ENCODE measurements around the gene SLA2.

SLA2 gene

DNA sequence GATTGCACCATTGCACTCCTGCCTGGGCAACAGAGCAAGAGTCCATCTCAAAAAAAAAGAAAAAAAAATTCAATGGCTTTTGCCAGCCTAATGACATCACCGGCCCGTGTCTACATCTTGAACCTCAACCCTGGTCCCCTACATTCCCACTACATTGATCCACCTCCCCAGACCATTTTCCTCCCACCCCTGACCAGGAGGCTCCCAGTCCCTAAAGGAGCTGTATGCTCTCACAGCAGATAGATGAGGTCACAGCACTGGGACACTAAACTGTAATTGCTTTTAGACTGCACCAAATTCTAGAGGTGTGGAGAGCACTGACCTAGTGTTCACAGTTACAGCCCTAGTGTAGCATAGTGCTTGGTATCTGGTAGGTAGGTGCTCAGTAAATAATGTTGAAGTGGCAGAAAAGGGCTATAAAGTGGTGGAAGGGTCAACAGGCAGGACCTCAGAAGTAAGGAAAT, 61.9 kb downstream of the SLA2 start:
- no peak for DNase-seq (ENCODE audit: low spot score)
- ChIA-PET CTCF (interaction anchor here (0.6 to 0.8 kb wide), 5 partner anchors 8 to 549 kb away, joined by 3 to 6 read pairs (median 3); partner anchors contain the start of gene DSN1), POLR2A (ENCODE audit: low non-redundant PET) (no interaction called here)
- TF ChIP-seq, protein P1, sequence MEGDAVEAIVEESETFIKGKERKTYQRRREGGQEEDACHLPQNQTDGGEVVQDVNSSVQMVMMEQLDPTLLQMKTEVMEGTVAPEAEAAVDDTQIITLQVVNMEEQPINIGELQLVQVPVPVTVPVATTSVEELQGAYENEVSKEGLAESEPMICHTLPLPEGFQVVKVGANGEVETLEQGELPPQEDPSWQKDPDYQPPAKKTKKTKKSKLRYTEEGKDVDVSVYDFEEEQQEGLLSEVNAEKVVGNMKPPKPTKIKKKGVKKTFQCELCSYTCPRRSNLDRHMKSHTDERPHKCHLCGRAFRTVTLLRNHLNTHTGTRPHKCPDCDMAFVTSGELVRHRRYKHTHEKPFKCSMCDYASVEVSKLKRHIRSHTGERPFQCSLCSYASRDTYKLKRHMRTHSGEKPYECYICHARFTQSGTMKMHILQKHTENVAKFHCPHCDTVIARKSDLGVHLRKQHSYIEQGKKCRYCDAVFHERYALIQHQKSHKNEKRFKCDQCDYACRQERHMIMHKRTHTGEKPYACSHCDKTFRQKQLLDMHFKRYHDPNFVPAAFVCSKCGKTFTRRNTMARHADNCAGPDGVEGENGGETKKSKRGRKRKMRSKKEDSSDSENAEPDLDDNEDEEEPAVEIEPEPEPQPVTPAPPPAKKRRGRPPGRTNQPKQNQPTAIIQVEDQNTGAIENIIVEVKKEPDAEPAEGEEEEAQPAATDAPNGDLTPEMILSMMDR (conservative IDR thresholded peaks at IDR 0.05; ENCODE audit: low read depth) = no peak
- peak overlapping the region; percentile 6; the same call in 1 of the 2 replicates for H3K27ac ChIP-seq

GRCh38 chr20:36582821-36583220, 63.2 kb downstream of the SLA2 start:
- TF ChIP-seq, protein P1 (conservative IDR thresholded peaks at IDR 0.05; ENCODE audit: low read depth) = no peak
- CTCF ChIA-PET = no interaction called here
- POLR2A ChIA-PET (ENCODE audit: low non-redundant PET) = no interaction called here
- DNase-seq (ENCODE audit: low spot score) = no peak
- no peak overlapping the region for H3K27ac ChIP-seq

DNA sequence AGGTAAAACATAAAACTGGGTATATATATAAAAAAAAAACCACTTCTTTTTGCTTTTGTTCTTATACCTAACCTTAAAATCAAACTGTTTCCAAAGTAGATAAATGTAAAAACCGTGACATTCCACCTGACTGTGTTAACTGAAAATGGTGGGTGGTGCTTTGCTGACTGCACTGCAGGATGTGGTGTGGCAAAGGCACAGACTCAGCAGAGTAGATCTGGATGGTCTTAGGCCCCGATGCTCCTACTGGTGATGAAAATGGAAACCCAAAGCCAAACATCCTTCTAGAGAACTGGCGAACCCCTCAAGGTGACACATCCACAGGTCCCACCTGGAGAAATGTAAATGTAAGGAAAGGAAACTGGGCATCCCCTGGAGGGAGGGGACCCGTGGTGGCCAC, 63.7 kb downstream of the SLA2 start:
- no peak overlapping the region for H3K27ac ChIP-seq
- no peak for DNase-seq (ENCODE audit: low spot score)
- ChIA-PET CTCF (no interaction called here), POLR2A (ENCODE audit: low non-redundant PET) (no interaction called here)
- TF ChIP-seq, protein P1 (conservative IDR thresholded peaks at IDR 0.05; ENCODE audit: low read depth) = no peak

- TF ChIP-seq, protein P1 (conservative IDR thresholded peaks at IDR 0.05; ENCODE audit: low read depth) = no peak
- CTCF ChIA-PET = interaction anchor here (0.6 to 1.7 kb wide), 4 partner anchors 12 to 194 kb away, joined by 3 to 12 read pairs (median 5); no protein-coding TSS in a partner anchor
- H3K27ac ChIP-seq = no peak overlapping the region
- DNase-seq (ENCODE audit: low spot score) = no peak
- POLR2A ChIA-PET (ENCODE audit: low non-redundant PET) = no interaction called here
Observed at GRCh38 chr20:36579996-36580545, 65.9 kb downstream of the SLA2 start.

DNA sequence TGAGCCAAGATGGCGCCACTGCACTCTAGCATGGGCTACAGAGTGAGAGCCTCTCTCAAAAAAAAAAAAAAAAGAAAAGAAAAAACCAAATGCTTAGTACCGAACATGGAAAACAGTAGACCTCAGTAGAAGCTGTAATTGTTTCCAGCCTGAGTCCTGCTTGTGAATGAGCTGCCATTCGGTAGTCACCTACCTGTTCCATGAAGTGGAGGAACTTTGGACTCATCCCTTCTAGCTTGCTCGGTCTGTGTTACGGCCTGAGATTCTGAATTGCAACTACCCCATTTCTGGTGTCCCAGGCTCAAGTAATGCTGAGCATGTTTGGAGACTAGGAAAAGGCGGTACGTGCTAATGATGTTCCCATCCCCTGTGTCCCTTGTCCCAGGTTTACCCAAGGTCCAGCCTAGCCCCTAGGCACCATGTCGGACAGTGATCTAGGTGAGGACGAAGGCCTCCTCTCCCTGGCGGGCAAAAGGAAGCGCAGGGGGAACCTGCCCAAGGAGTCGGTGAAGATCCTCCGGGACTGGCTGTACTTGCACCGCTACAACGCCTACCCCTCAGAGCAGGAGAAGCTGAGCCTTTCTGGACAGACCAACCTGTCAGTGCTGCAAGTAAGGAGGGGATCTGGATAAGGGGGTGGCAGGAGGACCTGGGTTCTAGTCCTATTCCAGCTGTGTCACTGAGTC, 67.5 kb downstream of the SLA2 start:
- ChIA-PET POLR2A (ENCODE audit: low non-redundant PET) (interaction anchor here (1.1 kb wide), 1 partner anchor 284 kb away, joined by 4 read pairs; no protein-coding TSS in a partner anchor), CTCF (interaction anchor here (0.6 to 1.2 kb wide), 3 partner anchors 19 to 376 kb away, joined by 4 to 8 read pairs (median 6); no protein-coding TSS in a partner anchor)
- no peak overlapping the region for H3K27ac ChIP-seq
- TF ChIP-seq, protein P1 (conservative IDR thresholded peaks at IDR 0.05; ENCODE audit: low read depth) = no peak
- DNase-seq (ENCODE audit: low spot score) = no peak

DNA sequence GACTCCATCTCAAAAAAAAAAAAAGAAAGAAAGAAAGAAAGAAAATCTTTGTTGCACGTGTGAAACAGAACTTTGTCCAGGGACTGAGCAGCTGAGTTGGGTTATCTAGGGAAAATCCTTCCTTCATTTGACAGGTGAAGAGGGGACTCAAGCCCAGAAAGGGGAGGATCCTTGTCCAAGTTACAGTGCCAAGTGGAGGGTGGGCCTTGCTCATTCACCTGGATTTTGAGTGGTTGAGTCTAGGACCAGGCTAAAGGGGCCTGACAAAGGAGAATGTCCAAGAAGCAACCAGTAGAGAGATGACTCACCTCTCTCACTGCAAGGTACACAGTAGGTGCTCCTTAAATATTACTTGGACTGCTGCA, 69.9 kb downstream of the SLA2 start:
- CTCF ChIA-PET = interaction anchor here (0.5 to 0.7 kb wide), 3 partner anchors 9 to 360 kb away, joined by 3 to 4 read pairs (median 3); no protein-coding TSS in a partner anchor
- POLR2A ChIA-PET (ENCODE audit: low non-redundant PET) = no interaction called here

More for the DNA sequence above, 69.9 kb downstream of the SLA2 start:
- H3K27ac ChIP-seq = peak overlapping the region; percentile 81
- TF ChIP-seq, protein P1 (conservative IDR thresholded peaks at IDR 0.05; ENCODE audit: low read depth) = no peak
- DNase-seq (ENCODE audit: low spot score) = no peak
